Measurements from ENCODE around the gene TMEM130. TPM values are rescaled to one million over a fixed set of nuclear protein-coding genes. Genes with fewer than 3 reads are reported as not detected.
A peak's percentile ranks its signal among the peaks of the same experiment; 100 is the strongest.

TMEM130 gene
- total RNA-seq, 1 donor from 2014 or later, result not detected

DNA sequence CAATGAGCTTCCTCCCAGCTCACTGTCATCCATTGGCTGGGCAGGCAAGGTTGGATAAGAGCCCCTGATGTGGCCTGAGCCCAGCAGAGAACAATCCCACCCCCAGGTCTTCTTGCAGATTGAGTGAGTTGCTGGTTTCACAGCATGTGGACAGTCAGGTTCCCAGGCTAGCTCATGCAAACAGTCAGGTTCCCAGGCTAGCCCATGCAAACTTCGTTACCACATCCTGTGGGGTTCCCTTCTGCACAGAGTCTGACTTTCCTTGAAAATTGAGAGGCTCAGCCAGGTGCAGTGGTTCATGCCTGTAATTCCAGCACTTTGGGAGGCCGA is 67.1 kb downstream of the TMEM130 start:
- DNase-seq (ENCODE audit: low read depth), result no peak
- no peak for FAIRE-seq
- H3K27me3 ChIP-seq (ENCODE audit: control insufficient read depth, insufficient read depth, low read length), result no peaks in the 10 kb centered on the region
- H3K4me3 ChIP-seq (ENCODE audit: low read depth, low read length), result no peak overlapping the region
- TF ChIP-seq, protein P1, sequence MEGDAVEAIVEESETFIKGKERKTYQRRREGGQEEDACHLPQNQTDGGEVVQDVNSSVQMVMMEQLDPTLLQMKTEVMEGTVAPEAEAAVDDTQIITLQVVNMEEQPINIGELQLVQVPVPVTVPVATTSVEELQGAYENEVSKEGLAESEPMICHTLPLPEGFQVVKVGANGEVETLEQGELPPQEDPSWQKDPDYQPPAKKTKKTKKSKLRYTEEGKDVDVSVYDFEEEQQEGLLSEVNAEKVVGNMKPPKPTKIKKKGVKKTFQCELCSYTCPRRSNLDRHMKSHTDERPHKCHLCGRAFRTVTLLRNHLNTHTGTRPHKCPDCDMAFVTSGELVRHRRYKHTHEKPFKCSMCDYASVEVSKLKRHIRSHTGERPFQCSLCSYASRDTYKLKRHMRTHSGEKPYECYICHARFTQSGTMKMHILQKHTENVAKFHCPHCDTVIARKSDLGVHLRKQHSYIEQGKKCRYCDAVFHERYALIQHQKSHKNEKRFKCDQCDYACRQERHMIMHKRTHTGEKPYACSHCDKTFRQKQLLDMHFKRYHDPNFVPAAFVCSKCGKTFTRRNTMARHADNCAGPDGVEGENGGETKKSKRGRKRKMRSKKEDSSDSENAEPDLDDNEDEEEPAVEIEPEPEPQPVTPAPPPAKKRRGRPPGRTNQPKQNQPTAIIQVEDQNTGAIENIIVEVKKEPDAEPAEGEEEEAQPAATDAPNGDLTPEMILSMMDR (IDR thresholded peaks at IDR 0.05; ENCODE audit: insufficient read depth, low read length, severe bottlenecking), result no peak
- no peaks in the 10 kb centered on the region for H3K36me3 ChIP-seq (ENCODE audit: control insufficient read depth, insufficient read depth, low read length)

DNA sequence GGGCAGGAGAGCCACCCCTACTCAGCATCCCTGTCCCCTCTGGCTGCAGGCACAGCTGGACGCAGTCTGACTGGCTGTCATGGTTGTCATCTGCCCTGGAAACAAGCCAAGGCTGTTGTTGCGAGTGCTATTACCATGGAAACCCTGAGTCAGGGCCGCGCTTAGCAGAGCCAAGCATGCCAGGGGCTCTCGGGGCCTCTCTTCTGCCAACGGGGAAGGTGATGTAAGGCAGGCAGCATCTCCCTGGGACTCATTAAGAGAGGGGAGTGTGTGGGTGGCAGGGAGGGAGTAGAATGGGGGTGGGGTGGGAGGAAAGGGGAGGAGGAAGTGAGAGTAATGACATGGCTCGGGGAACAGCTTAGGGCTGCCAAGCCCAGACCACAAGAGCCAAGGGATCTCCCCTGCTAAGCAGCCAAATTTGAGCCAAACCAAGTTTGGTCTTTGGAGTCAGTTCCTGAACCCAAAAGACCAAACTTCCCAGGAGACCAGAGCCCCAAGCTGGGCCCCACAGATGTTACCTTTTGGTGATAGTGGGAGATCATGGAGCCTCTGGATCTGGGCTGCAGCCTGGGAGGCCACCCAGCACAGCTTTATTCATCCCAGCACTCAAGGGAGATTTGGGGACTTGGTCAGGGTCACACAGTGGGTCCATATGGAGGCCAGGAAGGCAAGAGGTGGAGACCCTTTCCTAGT is 67.6 kb downstream of the TMEM130 start:
- TF ChIP-seq, protein P1 (IDR thresholded peaks at IDR 0.05; ENCODE audit: insufficient read depth, low read length, severe bottlenecking), result no peak
- peak; percentile 6 for DNase-seq (ENCODE audit: low read depth)
- Histone ChIP-seq H3K36me3 (ENCODE audit: control insufficient read depth, insufficient read depth, low read length) (no peaks in the 10 kb centered on the region), H3K4me3 (ENCODE audit: low read depth, low read length) (no peak overlapping the region), H3K27me3 (ENCODE audit: control insufficient read depth, insufficient read depth, low read length) (no peaks in the 10 kb centered on the region)
- no peak for FAIRE-seq

DNA sequence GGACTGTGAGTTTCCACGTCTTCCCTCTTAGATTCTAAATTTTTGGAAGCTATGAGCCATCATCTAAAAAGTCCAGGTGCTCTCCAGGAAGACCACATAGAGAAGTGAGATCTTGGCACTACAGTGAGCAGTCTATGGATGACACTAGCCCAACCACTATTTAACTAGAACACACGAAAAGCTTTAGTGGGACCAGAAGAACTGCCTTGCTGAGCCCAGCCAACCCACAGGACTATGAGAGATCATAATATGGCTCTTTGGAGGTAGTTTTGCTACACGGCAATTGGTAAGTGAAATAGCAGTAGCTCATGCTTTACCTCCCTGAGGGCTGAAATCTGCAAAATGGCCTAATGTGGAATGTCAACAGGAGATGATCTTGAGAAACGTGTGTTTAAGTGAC is 68.8 kb downstream of the TMEM130 start:
- Histone ChIP-seq H3K36me3 (ENCODE audit: control insufficient read depth, insufficient read depth, low read length) (no peaks in the 10 kb centered on the region), H3K4me3 (ENCODE audit: low read depth, low read length) (no peak overlapping the region), H3K27me3 (ENCODE audit: control insufficient read depth, insufficient read depth, low read length) (no peaks in the 10 kb centered on the region)
- no peak for FAIRE-seq
- TF ChIP-seq, protein P1 (IDR thresholded peaks at IDR 0.05; ENCODE audit: insufficient read depth, low read length, severe bottlenecking), result no peak
- no peak for DNase-seq (ENCODE audit: low read depth)

DNA sequence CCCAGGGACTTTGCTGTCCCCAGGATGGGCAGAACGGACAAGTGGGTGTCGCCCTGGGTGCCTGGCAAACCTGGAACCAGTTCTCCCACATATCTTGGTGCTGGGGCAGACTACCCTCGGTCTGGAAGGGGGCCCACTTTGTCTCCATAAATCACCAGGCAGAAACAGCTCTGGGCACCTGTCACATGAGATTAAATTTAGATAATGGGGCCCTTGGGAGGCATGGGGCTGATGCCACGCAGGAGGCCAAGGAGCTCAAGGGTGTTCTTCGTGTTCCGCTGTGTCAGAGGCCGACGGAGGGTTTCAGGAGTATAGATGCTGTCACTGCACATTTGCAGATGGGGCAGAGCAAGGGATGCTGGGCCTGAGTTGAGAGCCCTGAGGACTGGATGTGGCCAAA is 72.7 kb downstream of the TMEM130 start:
- FAIRE-seq, result no peak
- Histone ChIP-seq H3K27me3 (ENCODE audit: control insufficient read depth, insufficient read depth, low read length) (no peaks in the 10 kb centered on the region), H3K4me3 (ENCODE audit: low read depth, low read length) (no peak overlapping the region), H3K36me3 (ENCODE audit: control insufficient read depth, insufficient read depth, low read length) (no peaks in the 10 kb centered on the region)
- no peak for DNase-seq (ENCODE audit: low read depth)
- TF ChIP-seq, protein P1 (IDR thresholded peaks at IDR 0.05; ENCODE audit: insufficient read depth, low read length, severe bottlenecking), result no peak

Other genes with a start within 250 kb of the TMEM130 start
- gene TRRAP, start 8.5 kb upstream of the TMEM130 start, total RNA-seq, result 8.2 and 9.2 TPM in 2 replicates